Hepatocyte (in vitro differentiated cells): Measurements from ENCODE around the gene BMPR1A. TPM values are rescaled to one million over a fixed set of nuclear protein-coding genes. Genes with fewer than 3 reads are reported as not detected.

Experiments
- DNase-seq: peaks from one replicate; pipeline ENCODE4 v3.0.0-alpha.2; 2016; ENCODE audit warnings: low spot score
- H2AFZ ChIP-seq: fragments of 200-600 bp; sonication (generic); 2 replicates; pipeline ENCODE4 v1.6.0; 2016; ENCODE audit warnings: antibody characterized with exemption, mild to moderate bottlenecking
- H3K27ac ChIP-seq: fragments of 200-600 bp; sonication (generic); 2 replicates; pipeline ENCODE4 v1.5.1; 2016; ENCODE audit warnings: mild to moderate bottlenecking
- H3K27me3 ChIP-seq: fragments of 200-600 bp; sonication (generic); 2 replicates; pipeline ENCODE4 v1.6.1; 2016
- H3K36me3 ChIP-seq: fragments of 200-600 bp; sonication (generic); replicated peaks from 2 replicates; pipeline ENCODE4 v1.5.1; 2016; ENCODE audit warnings: low read depth; ENCODE audit not compliant: insufficient read depth
- H3K4me1 ChIP-seq: fragments of 200-600 bp; sonication (generic); 2 replicates; pipeline ENCODE4 v1.5.1; 2016; ENCODE audit warnings: mild to moderate bottlenecking, moderate library complexity; ENCODE audit not compliant: insufficient read depth
- H3K4me2 ChIP-seq: fragments of 200-600 bp; sonication (generic); 2 replicates; pipeline ENCODE4 v1.6.0; 2016
- H3K4me3 ChIP-seq: fragments of 200-600 bp; sonication (generic); 2 replicates; pipeline ENCODE4 v1.5.1; 2016; ENCODE audit warnings: mild to moderate bottlenecking
- H3K79me2 ChIP-seq: fragments of 200-600 bp; sonication (generic); 2 replicates; pipeline ENCODE4 v1.6.0; 2017; ENCODE audit warnings: mild to moderate bottlenecking
- H3K9me2 ChIP-seq: fragments of 200-600 bp; sonication (generic); replicated peaks from 2 replicates; pipeline ENCODE4 v1.6.0; 2017; ENCODE audit warnings: mild to moderate bottlenecking; ENCODE audit not compliant: insufficient read depth
- H3K9me3 ChIP-seq: fragments of 200-600 bp; sonication (generic); 2 replicates; pipeline ENCODE4 v1.5.1; 2016; ENCODE audit warnings: low read depth, mild to moderate bottlenecking
- H4K20me1 ChIP-seq: fragments of 200-600 bp; sonication (generic); 2 replicates; pipeline ENCODE4 v1.6.0; 2016; ENCODE audit warnings: mild to moderate bottlenecking; ENCODE audit not compliant: insufficient read depth, poor library complexity, severe bottlenecking
- CTCF ChIP-seq: fragments of 200-600 bp; sonication (generic); IDR thresholded peaks from 2 replicates; pipeline ENCODE4 v1.5.1; 2016; ENCODE audit warnings: antibody characterized with exemption, mild to moderate bottlenecking; ENCODE audit not compliant: poor library complexity
- EZH2 ChIP-seq: fragments of 200-600 bp; sonication (generic); IDR thresholded peaks from 2 replicates; pipeline ENCODE4 v1.6.1; 2016; ENCODE audit warnings: antibody characterized with exemption, mild to moderate bottlenecking, borderline replicate concordance
- EZH2phosphoT487 ChIP-seq: fragments of 200-600 bp; sonication (generic); IDR thresholded peaks from one replicate; pipeline ENCODE4 v1.6.1; 2018; ENCODE audit warnings: antibody characterized with exemption, mild to moderate bottlenecking, low read depth, moderate library complexity; ENCODE audit not compliant: unreplicated experiment, severe bottlenecking
- WGBS: methylation state at CpG from one replicate; pipeline ENCODE4 v1.1.6; 2016; ENCODE audit warnings: low lambda C conversion rate; ENCODE audit errors: missing lambda C conversion rate; 5-methylcytosine and 5-hydroxymethylcytosine counted together
- polyA plus RNA-seq: library from polyadenylated mRNA; unstranded; fragments of >200 nt; fragmentation: Nextera tagmentation; extraction: Ambion mirVana; gene quantifications from 2 replicates; pipeline ENCODE4 v1.2.1, GENCODE V29; 2016
- total RNA-seq: library from RNA; depleted of rRNA; stranded (reverse); fragments of >200 nt; gene quantifications from 2 replicates; pipeline ENCODE4 v1.2.3, GENCODE V29; 2014

The BMPR1A gene
- total and polyA plus RNA-seq, 2 experiments from 2014 or later = 25.1 to 58.0 TPM

- peaks cover 82% of the 10 kb centered on the region for H4K20me1 ChIP-seq
- no peaks in the 10 kb centered on the region for H3K36me3 ChIP-seq
- H3K79me2 ChIP-seq = peaks cover 93% of the 10 kb centered on the region
- H3K4me2 ChIP-seq = no peak overlapping the region
- peaks cover 14% of the 10 kb centered on the region for H3K4me1 ChIP-seq
- no peak overlapping the region for H2AFZ ChIP-seq
- no peak for TF ChIP-seq CTCF
- TF ChIP-seq EZH2phosphoT487 = no peak
- TF ChIP-seq EZH2 = no peak
- H3K27me3 ChIP-seq = no peaks in the 10 kb centered on the region
- no peak overlapping the region for H3K27ac ChIP-seq
- WGBS = 80% methylated on average over 6 of the region's 6 CpGs
- H3K4me3 ChIP-seq = no peak overlapping the region
- no peaks in the 10 kb centered on the region for H3K9me2 ChIP-seq
- H3K9me3 ChIP-seq = no peaks in the 10 kb centered on the region
- no peak for DNase-seq
Observed at GRCh38 chr10:86773498-86773897, 17.1 kb downstream of the BMPR1A start.

- 33% methylated on average over 6 of the region's 6 CpGs for WGBS
- Histone ChIP-seq H3K27ac (peak overlapping the region; percentile 42), H3K4me3 (no peak overlapping the region), H3K9me2 (no peaks in the 10 kb centered on the region), H3K27me3 (no peaks in the 10 kb centered on the region), H3K9me3 (no peaks in the 10 kb centered on the region), H3K79me2 (peaks cover 93% of the 10 kb centered on the region), H2AFZ (no peak overlapping the region), H3K36me3 (no peaks in the 10 kb centered on the region), H4K20me1 (peaks cover 79% of the 10 kb centered on the region), H3K4me2 (peak overlapping the region; percentile 46), H3K4me1 (peaks cover 14% of the 10 kb centered on the region)
- DNase-seq = peak; percentile 46
- TF ChIP-seq EZH2 (no peak), EZH2phosphoT487 (no peak), CTCF (no peak)
Observed at GRCh38 chr10:86775056-86775869, 18.8 kb downstream of the BMPR1A start.

- Histone ChIP-seq H2AFZ (no peak overlapping the region), H4K20me1 (peaks cover 73% of the 10 kb centered on the region), H3K27ac (peak overlapping the region; percentile 42), H3K79me2 (peaks cover 93% of the 10 kb centered on the region), H3K27me3 (no peaks in the 10 kb centered on the region), H3K36me3 (no peaks in the 10 kb centered on the region), H3K4me3 (no peak overlapping the region), H3K4me2 (peak overlapping the region; percentile 46), H3K9me2 (no peaks in the 10 kb centered on the region), H3K4me1 (peaks cover 14% of the 10 kb centered on the region), H3K9me3 (no peaks in the 10 kb centered on the region)
- TF ChIP-seq EZH2phosphoT487 = no peak
- no peak for TF ChIP-seq EZH2
- TF ChIP-seq CTCF = no peak
- DNase-seq = no peak
- WGBS = 58% methylated on average over 3 of the region's 3 CpGs
Observed at GRCh38 chr10:86775870-86776180, 19.4 kb downstream of the BMPR1A start.
